GM21515 (cell line): ENCODE data around the gene ZNF669.

Experiments used
- ATAC-seq: cut with Tn5 transposase; IDR thresholded peaks from one replicate; pipeline ENCODE4 v1.9.1; 2021; ENCODE audit not compliant: unreplicated experiment

The ZNF669 gene

DNA sequence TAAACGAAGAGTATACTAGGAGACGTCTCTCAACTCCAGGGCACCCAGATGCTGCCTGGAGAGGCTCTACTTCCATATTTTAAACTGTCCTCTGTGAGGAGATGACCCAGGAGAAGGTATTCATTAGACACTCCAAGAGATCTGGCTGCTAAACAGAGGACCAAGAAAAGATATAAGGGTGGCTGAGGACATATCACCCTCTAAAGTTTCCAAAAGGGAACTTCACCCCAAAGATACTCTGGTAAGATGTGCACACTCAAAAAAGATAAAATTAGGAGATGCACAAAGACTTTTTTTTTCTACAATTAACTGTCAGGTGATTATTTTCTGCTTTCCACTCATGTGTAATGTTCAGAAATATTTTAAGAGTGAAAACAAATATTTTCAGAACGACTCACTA lies 26.9 kb downstream of the ZNF669 start:
- no peak for ATAC-seq

DNA sequence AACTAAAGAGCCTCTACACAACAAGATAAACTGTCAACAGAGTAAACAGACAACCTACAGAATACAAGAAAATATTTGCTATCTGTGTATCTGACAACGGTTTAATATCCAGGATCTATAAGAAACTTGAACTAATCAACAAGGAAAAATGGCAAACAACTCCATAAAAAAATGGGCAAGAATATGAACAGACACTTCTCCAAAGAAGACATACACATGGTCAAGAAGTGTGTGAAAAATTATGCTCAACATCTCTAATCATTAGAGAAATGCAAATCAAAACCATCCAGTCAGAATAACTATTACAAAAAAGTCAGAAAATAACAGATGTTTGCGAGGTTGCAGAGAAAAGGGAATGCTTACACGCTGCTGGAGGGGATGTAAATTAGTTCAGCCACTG lies 33.5 kb downstream of the ZNF669 start:
- ATAC-seq, result no peak

DNA sequence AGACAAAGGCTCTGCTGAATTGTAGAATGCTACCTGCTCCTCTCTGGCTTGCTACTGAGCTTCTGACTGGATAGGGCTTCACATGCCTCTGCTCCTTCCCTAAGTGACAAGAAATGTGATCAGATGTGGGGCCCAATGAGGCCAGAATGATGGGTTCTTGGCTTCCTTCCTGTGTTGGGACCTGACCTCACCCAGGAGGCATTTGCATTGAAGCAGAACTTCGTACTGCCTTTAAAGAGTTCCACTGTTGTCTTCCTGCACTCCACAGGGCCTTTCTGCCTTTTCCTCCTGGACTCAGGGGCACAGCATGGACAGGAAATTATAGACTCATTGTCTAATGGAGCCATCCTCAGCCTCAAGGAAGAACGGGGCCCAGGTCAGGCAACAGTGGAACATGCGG lies 39.9 kb downstream of the ZNF669 start:
- ATAC-seq, result no peak

DNA sequence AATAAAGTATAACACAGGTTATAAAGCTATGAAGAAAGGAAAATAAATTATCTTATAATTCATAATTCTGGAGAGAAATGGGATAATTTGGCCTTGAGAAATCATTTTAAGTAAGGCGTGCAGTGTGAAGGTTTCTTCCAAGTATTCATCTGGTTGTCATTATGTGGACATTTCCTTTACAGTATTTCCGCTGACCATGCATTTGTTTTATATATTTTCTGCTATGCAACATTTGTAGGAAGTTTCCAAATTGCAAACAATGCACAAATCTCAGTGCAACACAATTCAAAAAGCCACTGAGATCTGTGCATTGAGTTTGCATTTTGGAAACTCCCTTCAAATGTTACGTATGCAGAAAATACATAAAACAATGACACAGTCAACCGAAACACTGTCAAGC lies 43.4 kb downstream of the ZNF669 start:
- no peak for ATAC-seq

GRCh38 chr1:247056071-247056470 lies 48.1 kb downstream of the ZNF669 start:
- no peak for ATAC-seq

DNA sequence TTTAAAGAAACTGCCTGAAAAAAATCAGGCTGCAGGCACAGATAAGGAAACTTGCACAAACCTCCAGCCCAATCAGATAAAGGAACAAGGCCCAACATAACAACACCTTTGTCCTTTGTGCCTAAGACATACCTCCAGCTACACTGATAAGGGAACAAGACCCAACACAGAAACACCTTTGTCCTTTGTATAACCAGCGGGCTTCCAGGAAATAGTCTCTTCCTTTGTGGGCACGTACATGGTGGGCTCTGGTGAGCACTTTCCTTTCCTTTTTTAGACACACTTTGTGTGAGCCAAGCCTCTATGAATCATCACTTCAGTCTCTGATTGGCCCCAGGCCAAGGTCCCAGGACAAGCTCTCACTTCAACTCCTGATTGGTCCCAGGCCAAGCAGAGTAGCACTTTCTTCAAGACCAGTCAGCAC lies 49.2 kb downstream of the ZNF669 start:
- no peak for ATAC-seq
